ENCODE measurements around the gene DGAT2.

Gene DGAT2

GRCh38 chr11:75773595-75774353 lies 5.2 kb downstream of the DGAT2 start:
- Histone ChIP-seq H3K4me1 (ENCODE audit: insufficient read depth, poor library complexity, severe bottlenecking) (peaks cover 5% of the 10 kb centered on the region), H3K27me3 (ENCODE audit: insufficient read depth, poor library complexity, severe bottlenecking) (no peaks in the 10 kb centered on the region), H3K9me3 (ENCODE audit: severe bottlenecking) (no peaks in the 10 kb centered on the region), H3K36me3 (ENCODE audit: low read depth) (no peaks in the 10 kb centered on the region), H3K4me3 (ENCODE audit: severe bottlenecking) (no peak overlapping the region), H3K27ac (ENCODE audit: poor library complexity, severe bottlenecking) (no peak overlapping the region)
- DNase-seq (ENCODE audit: low spot score) (peak; percentile 8), ATAC-seq (ENCODE audit: low read depth) (no peak)
- TF ChIP-seq, protein P1, sequence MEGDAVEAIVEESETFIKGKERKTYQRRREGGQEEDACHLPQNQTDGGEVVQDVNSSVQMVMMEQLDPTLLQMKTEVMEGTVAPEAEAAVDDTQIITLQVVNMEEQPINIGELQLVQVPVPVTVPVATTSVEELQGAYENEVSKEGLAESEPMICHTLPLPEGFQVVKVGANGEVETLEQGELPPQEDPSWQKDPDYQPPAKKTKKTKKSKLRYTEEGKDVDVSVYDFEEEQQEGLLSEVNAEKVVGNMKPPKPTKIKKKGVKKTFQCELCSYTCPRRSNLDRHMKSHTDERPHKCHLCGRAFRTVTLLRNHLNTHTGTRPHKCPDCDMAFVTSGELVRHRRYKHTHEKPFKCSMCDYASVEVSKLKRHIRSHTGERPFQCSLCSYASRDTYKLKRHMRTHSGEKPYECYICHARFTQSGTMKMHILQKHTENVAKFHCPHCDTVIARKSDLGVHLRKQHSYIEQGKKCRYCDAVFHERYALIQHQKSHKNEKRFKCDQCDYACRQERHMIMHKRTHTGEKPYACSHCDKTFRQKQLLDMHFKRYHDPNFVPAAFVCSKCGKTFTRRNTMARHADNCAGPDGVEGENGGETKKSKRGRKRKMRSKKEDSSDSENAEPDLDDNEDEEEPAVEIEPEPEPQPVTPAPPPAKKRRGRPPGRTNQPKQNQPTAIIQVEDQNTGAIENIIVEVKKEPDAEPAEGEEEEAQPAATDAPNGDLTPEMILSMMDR (IDR thresholded peaks at IDR 0.05; ENCODE audit: poor library complexity, severe bottlenecking) = no peak

DNA sequence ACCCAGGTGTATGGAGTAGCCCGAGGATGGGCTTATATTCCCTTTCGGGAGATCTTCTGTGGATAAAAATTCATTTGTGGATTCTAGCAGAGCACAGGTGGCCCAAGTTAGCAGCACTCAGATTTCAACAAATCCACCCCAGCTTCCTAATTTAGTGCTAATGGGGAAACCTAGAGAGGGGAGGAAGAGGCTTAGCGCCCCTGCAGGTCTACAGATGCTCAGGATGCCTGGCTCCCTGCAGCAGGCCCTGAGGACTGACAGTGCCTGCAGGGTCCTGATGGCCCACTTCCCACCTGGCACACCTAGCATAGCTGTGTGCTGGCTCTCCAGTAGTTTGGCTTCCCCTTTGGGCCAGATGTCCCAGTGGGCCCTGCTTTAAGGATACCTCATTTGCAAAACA lies 6.5 kb downstream of the DGAT2 start:
- H3K27me3 ChIP-seq (ENCODE audit: insufficient read depth, poor library complexity, severe bottlenecking) = no peaks in the 10 kb centered on the region

DNA sequence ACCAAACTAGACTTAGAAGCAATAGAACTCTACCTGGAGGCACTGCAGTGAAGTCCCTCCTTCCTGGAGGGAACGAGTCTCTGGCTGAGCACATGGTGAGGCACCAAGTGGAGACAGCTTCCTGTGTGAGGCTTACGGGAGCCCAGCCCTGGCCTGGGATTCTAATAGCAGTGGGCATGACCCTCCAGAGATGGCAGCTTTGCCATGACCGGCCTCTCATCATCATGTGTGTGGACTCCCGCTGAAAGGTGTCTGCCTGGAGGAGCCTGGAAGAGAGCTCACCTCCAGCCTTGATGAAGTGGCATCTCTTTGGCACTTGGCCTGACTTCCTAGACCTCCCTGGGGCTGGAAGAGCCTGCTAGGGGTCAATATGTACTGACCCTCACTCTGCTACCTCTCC lies 8.0 kb downstream of the DGAT2 start:
- Histone ChIP-seq H3K9me3 (ENCODE audit: severe bottlenecking) (no peaks in the 10 kb centered on the region), H3K27me3 (ENCODE audit: insufficient read depth, poor library complexity, severe bottlenecking) (no peaks in the 10 kb centered on the region), H3K4me3 (ENCODE audit: severe bottlenecking) (no peak overlapping the region), H3K36me3 (ENCODE audit: low read depth) (no peaks in the 10 kb centered on the region), H3K4me1 (ENCODE audit: insufficient read depth, poor library complexity, severe bottlenecking) (peaks cover 5% of the 10 kb centered on the region), H3K27ac (ENCODE audit: poor library complexity, severe bottlenecking) (no peak overlapping the region)
- no peak for ATAC-seq (ENCODE audit: low read depth)
- TF ChIP-seq, protein P1 (IDR thresholded peaks at IDR 0.05; ENCODE audit: poor library complexity, severe bottlenecking) = no peak
- no peak for DNase-seq (ENCODE audit: low spot score)

More for the DNA sequence above, 6.5 kb downstream of the DGAT2 start:
- TF ChIP-seq, protein P1 (IDR thresholded peaks at IDR 0.05; ENCODE audit: poor library complexity, severe bottlenecking) = no peak
- Histone ChIP-seq H3K4me3 (ENCODE audit: severe bottlenecking) (no peak overlapping the region), H3K36me3 (ENCODE audit: low read depth) (no peaks in the 10 kb centered on the region), H3K9me3 (ENCODE audit: severe bottlenecking) (no peaks in the 10 kb centered on the region), H3K4me1 (ENCODE audit: insufficient read depth, poor library complexity, severe bottlenecking) (peaks cover 5% of the 10 kb centered on the region), H3K27ac (ENCODE audit: poor library complexity, severe bottlenecking) (no peak overlapping the region)
- ATAC-seq (ENCODE audit: low read depth) (no peak), DNase-seq (ENCODE audit: low spot score) (no peak)

- no peak for ATAC-seq (ENCODE audit: low read depth)
- TF ChIP-seq, protein P1 (IDR thresholded peaks at IDR 0.05; ENCODE audit: poor library complexity, severe bottlenecking) = no peak
- peaks cover 7% of the 10 kb centered on the region for H3K4me1 ChIP-seq (ENCODE audit: insufficient read depth, poor library complexity, severe bottlenecking)
Observed at GRCh38 chr11:75777461-75778110, 9.0 kb downstream of the DGAT2 start.

DNA sequence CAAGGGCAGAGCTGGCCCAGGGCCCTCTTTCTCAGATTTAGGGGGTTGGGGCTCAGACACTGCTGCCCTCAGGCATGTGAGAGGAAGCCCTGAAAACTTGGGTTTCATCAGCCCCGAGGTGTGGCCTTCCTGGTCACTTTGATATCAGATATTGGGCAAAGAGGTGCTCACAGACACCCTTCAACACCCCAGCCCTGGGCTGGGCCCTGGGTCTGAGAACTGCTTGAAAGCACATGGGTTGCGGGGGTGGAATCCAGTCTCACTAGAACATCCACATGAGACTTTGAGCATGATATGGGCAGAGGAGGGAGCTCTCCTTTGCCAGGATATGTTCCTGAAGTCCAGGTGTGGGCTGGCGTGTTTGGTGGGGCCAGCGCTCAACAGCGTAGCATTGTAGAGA lies 10.4 kb downstream of the DGAT2 start:
- peaks cover 14% of the 10 kb centered on the region for H3K4me1 ChIP-seq (ENCODE audit: insufficient read depth, poor library complexity, severe bottlenecking)
- TF ChIP-seq, protein P1 (IDR thresholded peaks at IDR 0.05; ENCODE audit: poor library complexity, severe bottlenecking) = no peak
- no peaks in the 10 kb centered on the region for H3K9me3 ChIP-seq (ENCODE audit: severe bottlenecking)
- no peaks in the 10 kb centered on the region for H3K36me3 ChIP-seq (ENCODE audit: low read depth)
- no peak overlapping the region for H3K4me3 ChIP-seq (ENCODE audit: severe bottlenecking)
- H3K27me3 ChIP-seq (ENCODE audit: insufficient read depth, poor library complexity, severe bottlenecking) = no peaks in the 10 kb centered on the region
- ATAC-seq (ENCODE audit: low read depth) (no peak), DNase-seq (ENCODE audit: low spot score) (no peak)
- no peak overlapping the region for H3K27ac ChIP-seq (ENCODE audit: poor library complexity, severe bottlenecking)

More at GRCh38 chr11:75777461-75778110, 9.0 kb downstream of the DGAT2 start:
- Histone ChIP-seq H3K9me3 (ENCODE audit: severe bottlenecking) (no peaks in the 10 kb centered on the region), H3K27ac (ENCODE audit: poor library complexity, severe bottlenecking) (no peak overlapping the region), H3K27me3 (ENCODE audit: insufficient read depth, poor library complexity, severe bottlenecking) (no peaks in the 10 kb centered on the region), H3K36me3 (ENCODE audit: low read depth) (no peaks in the 10 kb centered on the region), H3K4me3 (ENCODE audit: severe bottlenecking) (no peak overlapping the region)
- no peak for DNase-seq (ENCODE audit: low spot score)
